Naive thymus-derived CD8-positive, alpha-beta T cell (primary cell): ENCODE results near the gene PITPNB. TPM values are rescaled to one million over a fixed set of nuclear protein-coding genes. Genes with fewer than 3 reads are reported as not detected.

ENCODE experiments used
- ATAC-seq, 2 donors: fragments of 150-1000 bp; cut with Tn5 transposase in 1 of 2; sonication (Bioruptor Pico), chemical (Tn5 transposase) in 1 of 2; 1 replicate in 1 of 2; 2 replicates in 1 of 2; pipeline ENCODE4 v1.10.0; 2021; ENCODE audit warnings: mild to moderate bottlenecking in 2 of 2, moderate library complexity in 2 of 2
- POLR2A ChIA-PET: fragments of 350-600 bp; sonication (Branson Sonifier 250); formaldehyde crosslinking; loops from one replicate; lab custom pipeline; 2021; ENCODE audit warnings: antibody characterized with exemption; lab: Charles Lee
- DNase-seq, 10 donors: peaks; one replicate each; pipeline versions ENCODE4 v3.0.0 to v3.0.0-alpha.2; 2020 to 2022
- H3K27ac Mint-ChIP-seq, 10 donors: one replicate each; pipeline ENCODE4 v1.8.0; 2020 to 2022; ENCODE audit warnings: mild to moderate bottlenecking in 10 of 10, mixed read lengths in 10 of 10, moderate library complexity in 4 of 10, inconsistent platforms in 1 of 10
- H3K27me3 Mint-ChIP-seq, 5 donors: one replicate each; pipeline ENCODE4 v1.8.0; 2021 to 2022; ENCODE audit warnings: mixed read lengths in 5 of 5
- H3K36me3 Mint-ChIP-seq, 3 donors: one replicate each; pipeline ENCODE4 v1.8.0; 2020 to 2022; ENCODE audit warnings: mixed read lengths in 3 of 3, mild to moderate bottlenecking in 2 of 3, inconsistent platforms in 1 of 3
- H3K4me1 Mint-ChIP-seq, 4 donors: one replicate each; pipeline ENCODE4 v1.8.0; 2021 to 2022; ENCODE audit warnings: mixed read lengths in 4 of 4
- H3K4me3 Mint-ChIP-seq, 10 donors: one replicate each; pipeline ENCODE4 v1.8.0; 2020 to 2022; ENCODE audit warnings: mild to moderate bottlenecking in 10 of 10, mixed read lengths in 10 of 10, moderate library complexity in 6 of 10, inconsistent platforms in 1 of 10
- H3K9me3 Mint-ChIP-seq, 9 donors: one replicate each; pipeline ENCODE4 v1.8.0; 2020 to 2022; ENCODE audit warnings: mixed read lengths in 9 of 9, mild to moderate bottlenecking in 3 of 9, inconsistent platforms in 1 of 9, moderate library complexity in 1 of 9
- polyA plus RNA-seq, 3 donors: library from polyadenylated mRNA; unstranded; fragments of 300-500 nt; fragmentation: Illumina TruSeq; gene quantifications; one replicate each; pipeline ENCODE4 v1.2.3, GENCODE V29; 2021
- total RNA-seq, 8 experiments: library from RNA in 2 of 8; stranded (reverse) in 2 of 8; gene quantifications; one replicate each; pipeline ENCODE4 v1.2.3 and lab custom pipeline; 2021 to 2026

The PITPNB gene
- total RNA-seq (10 to 100 TPM; 59.9 to 76.2 TPM), polyA plus RNA-seq (10 to 100 TPM; 58.7 to 60.2 (median 59.0) TPM), total RNA-seq (lab: John Stamatoyannopoulos, UW) (18.5 to 50.9 (median 33.9) reads per million in 6 experiments)

DNA sequence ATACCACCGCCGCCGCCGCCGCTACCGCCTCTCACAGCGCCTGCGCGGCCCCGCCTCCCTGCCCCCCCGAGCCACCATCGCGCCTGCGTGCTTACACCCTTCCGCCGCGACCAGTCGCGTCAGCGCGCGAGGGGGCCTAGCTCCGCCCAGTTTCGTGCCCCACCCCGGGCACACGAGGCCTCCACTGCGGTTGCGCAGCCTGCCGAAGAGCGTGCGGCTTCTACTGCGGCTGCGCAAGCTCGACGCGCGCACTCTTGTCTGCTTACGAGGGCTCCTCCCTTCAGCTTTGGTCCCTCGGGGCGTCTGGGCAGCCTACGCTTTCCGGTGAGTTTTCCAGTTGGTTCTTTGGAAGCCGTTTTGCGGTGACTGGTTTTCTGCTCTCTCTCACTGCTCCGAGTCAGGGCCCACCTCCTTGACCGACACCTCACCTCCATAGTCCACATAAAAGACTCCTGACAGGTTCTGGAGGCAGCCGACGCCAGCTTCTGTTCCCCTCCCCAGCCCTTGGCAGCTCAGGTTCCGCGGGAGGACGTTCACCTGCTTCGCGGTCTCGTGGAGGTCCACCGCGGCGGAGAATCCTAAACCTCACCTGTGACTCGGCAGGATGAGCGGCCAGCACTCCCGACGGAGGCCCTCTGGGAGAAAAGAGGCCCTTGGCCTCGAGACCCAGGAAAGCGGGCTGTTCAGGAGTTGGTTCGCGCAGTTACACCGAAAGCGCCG, at the start of gene PITPNB:
Gene PITPNB, minus strand, starts transcription at position 35 of the 720 bp plus-strand sequence. CDS start 65 bp downstream, outside the sequence.
- Mint-ChIP-seq H3K9me3 (peaks cover 0 to 4% (median 0%) of the 10 kb centered on the region in 9 donors), H3K4me1 (peaks cover 29 to 81% (median 74%) of the 10 kb centered on the region in 4 donors), H3K27ac (peak within 1 kb of the TSS; percentile 96 to 100 (median 98)), H3K4me3 (peak within 1 kb of the TSS; percentile 93 to 100 (median 99)), H3K27me3 (peaks cover 0 to 4% (median 0%) of the 10 kb centered on the region in 5 donors), H3K36me3 (peaks cover 0 to 32% (median 8%) of the 10 kb centered on the region in 3 donors)
- DNase-seq: peak; percentile 97 to 99 (median 99)
- POLR2A ChIA-PET: interaction anchor here (0.7 to 1.7 kb wide), 6 partner anchors 10 to 1247 kb away, joined by 3 to 6 read pairs (median 4); partner anchors contain the start of gene XBP1
- peak; percentile 85 for ATAC-seq

DNA sequence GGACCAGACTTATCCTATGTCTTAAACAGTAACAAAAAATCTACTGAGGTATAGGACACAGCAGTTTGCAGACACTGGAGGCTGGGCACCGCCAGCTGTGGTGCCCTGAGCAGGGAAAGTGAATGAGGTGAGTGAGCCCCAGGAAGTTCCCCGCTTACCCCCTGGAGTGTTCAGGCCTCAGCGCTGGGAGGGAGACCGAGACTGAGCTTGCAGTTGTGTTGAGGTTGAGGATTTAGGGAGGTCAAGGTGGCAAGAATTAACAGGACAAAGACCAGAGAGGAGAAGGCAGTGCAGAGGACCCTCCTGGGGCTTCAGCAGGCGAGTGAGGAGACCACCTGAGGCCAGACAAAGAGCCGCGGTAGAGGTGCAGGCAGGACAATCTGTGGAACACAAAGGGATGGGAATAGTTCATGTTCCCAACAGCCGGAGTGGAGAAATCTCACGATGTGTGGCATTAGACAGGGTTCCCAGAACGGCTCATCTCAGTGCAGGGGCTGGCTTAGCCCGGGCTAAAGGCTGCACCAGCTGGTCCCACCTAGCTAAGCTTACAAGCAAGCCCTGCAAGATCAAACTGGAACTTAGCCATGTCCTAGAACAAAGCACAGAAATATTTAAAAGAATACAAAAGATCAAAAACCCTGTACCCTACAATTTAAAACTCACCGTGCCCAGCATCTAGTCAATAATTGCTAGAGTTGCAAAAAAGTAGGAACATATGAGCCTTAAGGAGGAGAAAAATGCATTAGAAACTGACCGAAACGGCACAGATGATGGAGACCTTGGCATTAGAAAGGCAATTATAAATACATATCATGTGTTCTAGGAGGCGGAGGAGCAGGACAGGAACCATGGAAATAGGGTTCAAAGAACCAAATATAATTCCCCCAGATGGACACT, 47.4 kb upstream of the PITPNB start:
- POLR2A ChIA-PET: interaction anchor here (0.5 kb wide), 1 partner anchor 15 kb away, joined by 5 read pairs; no protein-coding TSS in a partner anchor
- H3K27me3 Mint-ChIP-seq: no peaks in the 10 kb centered on the region
- no peak overlapping the region for H3K4me3 Mint-ChIP-seq
- ATAC-seq: no peak
- H3K27ac Mint-ChIP-seq: peak overlapping the region in 2 of 10 donors; percentile 18 to 20
- no peak for DNase-seq
- peaks cover 3 to 19% (median 7%) of the 10 kb centered on the region in 4 donors for H3K4me1 Mint-ChIP-seq
- H3K9me3 Mint-ChIP-seq: peaks cover 0 to 11% (median 2%) of the 10 kb centered on the region in 9 donors
- H3K36me3 Mint-ChIP-seq: peaks cover 10 to 20% (median 17%) of the 10 kb centered on the region in 3 donors

DNA sequence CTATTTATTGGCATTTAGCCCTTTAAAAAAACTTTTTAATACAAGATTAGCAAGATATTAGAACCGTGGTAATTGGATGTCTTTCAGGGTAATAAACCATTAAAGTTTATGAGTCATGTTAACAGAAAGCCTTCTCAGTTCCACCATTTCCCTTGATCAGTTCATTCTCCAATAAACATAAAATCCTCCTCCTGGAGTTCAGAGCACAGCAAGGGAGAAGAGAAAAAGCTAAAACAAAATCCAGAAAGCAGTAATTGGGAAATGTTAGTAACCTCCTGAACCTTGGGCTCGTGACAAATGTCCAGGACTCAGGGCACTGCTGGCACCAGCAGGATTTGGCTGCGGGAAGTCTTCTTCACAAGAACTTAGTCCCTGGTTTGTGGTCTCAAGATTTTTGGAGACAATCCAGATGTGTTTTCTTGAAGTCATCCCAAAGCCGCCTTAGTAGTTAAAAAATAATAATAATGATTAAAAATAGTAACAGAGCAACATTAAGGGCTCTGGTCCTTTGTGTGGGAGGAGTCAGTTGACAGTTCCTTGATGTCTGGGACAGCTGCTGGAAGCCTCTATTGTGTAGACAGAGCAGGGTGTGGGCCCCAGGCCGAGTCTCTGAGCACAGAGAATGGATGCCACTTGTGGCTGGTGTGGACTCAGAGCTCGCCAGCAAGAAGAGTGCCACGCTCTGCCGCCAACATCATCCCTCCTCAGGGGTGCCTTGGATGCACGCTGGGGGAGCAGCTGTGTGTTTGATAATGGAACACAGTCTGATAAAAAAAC, 43.4 kb upstream of the PITPNB start:
- DNase-seq (no peak), ATAC-seq (no peak)
- Mint-ChIP-seq H3K27me3 (no peaks in the 10 kb centered on the region), H3K4me1 (peaks cover 0 to 7% (median 3%) of the 10 kb centered on the region in 4 donors), H3K4me3 (no peak overlapping the region), H3K9me3 (no peaks in the 10 kb centered on the region), H3K27ac (no peak overlapping the region), H3K36me3 (peaks cover 0 to 5% (median 3%) of the 10 kb centered on the region in 3 donors)
- POLR2A ChIA-PET: no interaction called here

DNA sequence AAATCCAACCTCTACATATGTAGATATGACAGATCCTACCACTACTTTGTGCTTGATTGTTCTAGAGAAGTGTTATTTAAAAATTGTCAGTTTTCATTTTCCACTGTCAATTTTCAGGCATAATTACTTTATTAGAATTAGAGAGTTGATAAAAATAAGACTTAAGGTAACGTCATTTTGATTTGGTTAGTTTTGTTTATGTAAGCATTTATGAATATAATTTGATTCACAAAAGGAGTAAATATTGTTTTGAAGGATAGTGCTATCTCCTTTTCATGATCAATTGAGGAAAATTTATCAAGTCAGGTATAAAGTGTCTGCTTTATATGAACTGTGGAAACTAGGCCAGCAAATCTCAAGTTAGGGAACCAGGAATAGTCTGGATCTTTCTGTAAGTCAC, 42.6 kb upstream of the PITPNB start:
- Mint-ChIP-seq H3K4me3 (no peak overlapping the region), H3K9me3 (no peaks in the 10 kb centered on the region), H3K27me3 (no peaks in the 10 kb centered on the region), H3K4me1 (peaks cover 0 to 6% (median 3%) of the 10 kb centered on the region in 4 donors), H3K36me3 (peaks cover 0 to 8% (median 5%) of the 10 kb centered on the region in 3 donors), H3K27ac (no peak overlapping the region)
- POLR2A ChIA-PET: no interaction called here
- DNase-seq: no peak
- ATAC-seq: no peak

DNA sequence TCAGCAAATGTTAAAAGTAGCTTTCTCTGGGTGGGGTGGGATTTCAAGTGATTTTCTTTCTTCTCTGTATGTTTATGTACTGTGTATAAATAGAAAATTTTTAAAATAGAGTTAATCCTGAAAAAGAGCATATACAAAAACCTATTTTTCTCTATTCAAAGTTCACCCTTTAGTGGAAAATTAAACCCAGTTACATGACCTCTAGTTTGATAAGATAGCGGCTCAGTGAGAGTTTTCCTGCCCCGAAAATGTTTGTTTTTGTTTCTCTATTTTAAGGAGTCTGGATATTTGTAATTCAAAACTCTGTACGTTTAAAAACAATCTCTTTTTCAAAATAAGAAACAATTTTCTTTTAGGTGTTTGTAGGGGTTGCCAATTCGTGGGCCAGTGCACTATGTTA, 42.1 kb upstream of the PITPNB start:
- Mint-ChIP-seq H3K36me3 (peaks cover 0 to 8% (median 5%) of the 10 kb centered on the region in 3 donors), H3K27me3 (no peaks in the 10 kb centered on the region), H3K9me3 (no peaks in the 10 kb centered on the region), H3K27ac (no peak overlapping the region), H3K4me1 (peaks cover 0 to 4% (median 1%) of the 10 kb centered on the region in 4 donors), H3K4me3 (no peak overlapping the region)
- ATAC-seq: no peak
- DNase-seq: no peak
- POLR2A ChIA-PET: no interaction called here

DNA sequence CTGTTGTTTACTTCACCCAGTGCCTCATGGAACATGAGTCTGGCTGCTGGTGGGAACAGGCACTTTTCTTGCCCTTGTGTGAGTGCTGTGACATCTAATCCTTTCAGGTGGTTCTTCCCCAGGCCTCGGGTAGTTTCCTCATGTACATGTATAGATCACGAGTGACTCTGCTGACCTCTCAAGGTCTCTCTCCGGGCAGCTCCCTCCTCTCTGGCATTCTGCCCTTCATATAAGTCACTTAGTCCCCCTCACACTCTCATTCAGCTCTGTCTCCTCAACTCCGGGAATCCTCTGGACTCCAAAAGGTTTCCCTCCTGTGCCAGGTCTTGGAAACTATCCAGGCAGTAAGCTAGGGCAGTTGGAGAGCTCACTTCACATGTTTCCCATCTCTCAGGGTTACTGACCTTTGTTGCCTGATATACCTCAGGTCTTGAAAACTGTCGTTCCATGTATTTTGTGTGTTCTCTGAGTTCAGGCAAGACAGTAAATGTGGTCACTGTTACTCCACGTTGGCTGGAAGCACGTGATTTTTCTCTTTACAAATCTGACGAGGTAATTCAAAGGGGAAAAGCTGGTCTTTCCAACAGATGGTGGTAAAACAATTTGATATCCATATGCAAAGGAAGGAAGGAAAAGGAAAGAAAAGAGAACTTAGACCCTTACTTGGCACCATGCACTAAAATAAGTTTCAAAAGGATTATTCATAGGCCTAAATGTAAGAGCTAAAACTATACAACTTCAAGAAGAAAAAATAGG, 40.5 kb upstream of the PITPNB start:
- Mint-ChIP-seq H3K36me3 (peaks cover 0 to 8% (median 8%) of the 10 kb centered on the region in 3 donors), H3K4me3 (no peak overlapping the region), H3K27me3 (no peaks in the 10 kb centered on the region), H3K4me1 (peaks cover 0 to 2% (median 0%) of the 10 kb centered on the region in 4 donors), H3K9me3 (no peaks in the 10 kb centered on the region), H3K27ac (peak overlapping the region in 1 of 10 donors; percentile 5)
- no peak for ATAC-seq
- no peak for DNase-seq
- POLR2A ChIA-PET: no interaction called here

DNA sequence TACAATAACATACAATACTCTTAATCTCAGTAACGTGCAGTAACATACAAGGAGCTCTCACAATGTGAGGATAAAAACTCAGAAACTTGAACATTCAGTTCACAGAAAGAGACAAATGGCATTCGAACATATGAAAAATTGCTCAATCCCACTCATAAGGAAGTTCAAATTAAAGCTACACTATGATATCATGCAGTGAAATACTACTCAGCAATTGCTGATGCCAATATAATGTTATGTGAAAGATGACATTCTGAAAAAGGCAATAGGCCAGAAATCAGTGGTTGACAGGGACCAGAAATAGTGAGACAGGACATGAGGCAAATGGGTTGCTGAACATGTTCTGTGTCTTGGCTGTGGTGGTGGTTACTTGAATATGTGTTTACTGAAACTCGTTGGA, 33.7 kb upstream of the PITPNB start:
- Mint-ChIP-seq H3K4me3 (no peak overlapping the region), H3K27ac (peak overlapping the region in 1 of 10 donors; percentile 36), H3K27me3 (no peaks in the 10 kb centered on the region), H3K4me1 (no peaks in the 10 kb centered on the region), H3K36me3 (peaks cover 0 to 18% (median 11%) of the 10 kb centered on the region in 3 donors), H3K9me3 (no peaks in the 10 kb centered on the region)
- DNase-seq: no peak
- no peak for ATAC-seq
- POLR2A ChIA-PET: no interaction called here

DNA sequence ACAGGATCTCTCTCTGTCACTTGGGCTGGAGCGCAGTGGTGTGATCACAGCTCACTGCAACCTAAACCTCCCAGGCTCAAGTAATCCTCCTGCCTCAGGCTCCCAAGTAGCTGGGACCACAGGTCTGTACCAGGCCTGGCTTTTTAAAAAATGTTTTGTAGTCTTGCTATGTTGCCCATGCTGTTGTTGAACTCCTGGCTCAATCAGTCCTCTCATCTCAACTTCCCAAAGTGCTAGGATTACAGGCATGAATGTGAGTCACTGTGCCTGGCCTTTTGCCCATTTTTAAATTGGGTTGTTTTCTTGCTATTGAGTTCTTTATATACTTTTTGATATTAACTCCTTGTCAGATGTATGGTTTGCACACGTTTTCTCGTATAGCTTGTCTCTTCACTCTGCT, 33.0 kb upstream of the PITPNB start:
- no peaks in the 10 kb centered on the region for H3K9me3 Mint-ChIP-seq
- no peaks in the 10 kb centered on the region for H3K4me1 Mint-ChIP-seq

DNA sequence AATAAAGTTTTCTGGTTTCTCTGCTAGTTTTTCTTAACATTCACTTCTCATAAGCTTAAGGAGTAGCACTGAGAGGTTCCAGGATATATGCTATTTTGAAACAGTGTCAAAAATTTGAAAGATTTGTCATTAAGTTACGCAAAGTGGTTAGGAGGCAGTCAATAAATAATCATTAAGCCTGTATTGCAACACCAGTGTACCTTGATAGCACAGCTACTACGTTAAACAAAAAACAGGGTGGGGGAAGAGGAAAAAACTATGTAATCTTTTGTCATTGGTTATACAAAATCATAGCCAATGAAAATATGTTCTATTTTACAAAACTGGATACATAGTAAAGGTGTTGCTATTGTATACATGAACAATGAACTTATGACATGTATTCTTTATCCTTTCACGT, 30.4 kb upstream of the PITPNB start:
- Mint-ChIP-seq H3K27me3 (no peaks in the 10 kb centered on the region), H3K36me3 (peaks cover 0 to 40% (median 7%) of the 10 kb centered on the region in 3 donors), H3K27ac (no peak overlapping the region), H3K9me3 (no peaks in the 10 kb centered on the region), H3K4me1 (peaks cover 0 to 3% (median 0%) of the 10 kb centered on the region in 4 donors), H3K4me3 (no peak overlapping the region)
- no peak for DNase-seq
- no peak for ATAC-seq
- POLR2A ChIA-PET: no interaction called here

More for the DNA sequence above, 33.0 kb upstream of the PITPNB start:
- no peak for ATAC-seq
- peak overlapping the region in 1 of 10 donors; percentile 57 for H3K27ac Mint-ChIP-seq
- POLR2A ChIA-PET: no interaction called here
- no peak for DNase-seq
- H3K4me3 Mint-ChIP-seq: no peak overlapping the region
- no peaks in the 10 kb centered on the region for H3K27me3 Mint-ChIP-seq
- H3K36me3 Mint-ChIP-seq: peaks cover 0 to 25% (median 9%) of the 10 kb centered on the region in 3 donors

DNA sequence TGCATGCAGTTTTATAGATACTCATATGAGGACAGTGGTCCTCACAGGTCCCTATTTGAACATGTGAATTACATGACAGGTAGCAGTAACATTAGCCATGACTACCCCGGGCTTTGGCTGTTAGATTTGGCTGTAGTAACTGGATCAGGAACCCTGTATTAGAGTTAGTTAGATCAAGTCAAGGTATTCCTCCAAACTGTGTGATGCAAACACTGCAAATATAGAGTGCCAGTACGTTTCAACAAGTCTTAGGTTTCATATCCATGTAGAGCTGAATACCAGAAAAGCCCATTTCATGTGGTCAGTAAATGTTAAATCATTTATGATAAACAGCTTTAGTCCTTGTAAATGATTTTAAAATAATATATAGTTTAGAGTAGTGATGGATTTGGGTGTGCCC, 29.5 kb upstream of the PITPNB start:
- Mint-ChIP-seq H3K27ac (peak overlapping the region in 1 of 10 donors; percentile 73), H3K27me3 (no peaks in the 10 kb centered on the region), H3K4me1 (peaks cover 0 to 3% (median 0%) of the 10 kb centered on the region in 4 donors), H3K36me3 (peaks cover 0 to 42% (median 7%) of the 10 kb centered on the region in 3 donors), H3K4me3 (no peak overlapping the region), H3K9me3 (no peaks in the 10 kb centered on the region)
- POLR2A ChIA-PET: no interaction called here
- no peak for ATAC-seq
- no peak for DNase-seq

DNA sequence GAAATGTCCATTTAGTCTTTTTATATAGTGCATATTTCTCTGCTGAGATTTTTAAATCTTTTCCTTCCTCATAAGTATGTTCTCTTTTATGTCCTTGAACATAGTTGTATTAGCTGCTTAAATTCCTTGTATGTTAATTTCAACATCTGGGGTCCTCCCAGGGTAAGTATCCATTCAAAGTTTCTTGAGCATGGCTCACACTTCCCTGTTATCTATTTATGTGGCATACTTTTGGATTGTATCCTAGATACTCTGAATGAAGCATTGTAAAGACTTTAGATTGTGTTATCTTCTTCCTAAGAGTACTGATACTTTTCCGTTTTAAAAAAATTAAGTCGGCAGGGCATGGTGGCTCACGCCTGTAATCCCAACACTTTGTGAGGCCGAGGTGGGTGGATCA, 28.4 kb upstream of the PITPNB start:
- Mint-ChIP-seq H3K4me3 (no peak overlapping the region), H3K27ac (no peak overlapping the region), H3K9me3 (no peaks in the 10 kb centered on the region)

More for the DNA sequence above, 28.4 kb upstream of the PITPNB start:
- Mint-ChIP-seq H3K36me3 (peaks cover 0 to 43% (median 7%) of the 10 kb centered on the region in 3 donors), H3K27me3 (no peaks in the 10 kb centered on the region), H3K4me1 (peaks cover 0 to 3% (median 0%) of the 10 kb centered on the region in 4 donors)
- POLR2A ChIA-PET: no interaction called here
- DNase-seq: no peak
- ATAC-seq: no peak
